ENCODE data around the gene DAPK1.

The DAPK1 gene

DNA sequence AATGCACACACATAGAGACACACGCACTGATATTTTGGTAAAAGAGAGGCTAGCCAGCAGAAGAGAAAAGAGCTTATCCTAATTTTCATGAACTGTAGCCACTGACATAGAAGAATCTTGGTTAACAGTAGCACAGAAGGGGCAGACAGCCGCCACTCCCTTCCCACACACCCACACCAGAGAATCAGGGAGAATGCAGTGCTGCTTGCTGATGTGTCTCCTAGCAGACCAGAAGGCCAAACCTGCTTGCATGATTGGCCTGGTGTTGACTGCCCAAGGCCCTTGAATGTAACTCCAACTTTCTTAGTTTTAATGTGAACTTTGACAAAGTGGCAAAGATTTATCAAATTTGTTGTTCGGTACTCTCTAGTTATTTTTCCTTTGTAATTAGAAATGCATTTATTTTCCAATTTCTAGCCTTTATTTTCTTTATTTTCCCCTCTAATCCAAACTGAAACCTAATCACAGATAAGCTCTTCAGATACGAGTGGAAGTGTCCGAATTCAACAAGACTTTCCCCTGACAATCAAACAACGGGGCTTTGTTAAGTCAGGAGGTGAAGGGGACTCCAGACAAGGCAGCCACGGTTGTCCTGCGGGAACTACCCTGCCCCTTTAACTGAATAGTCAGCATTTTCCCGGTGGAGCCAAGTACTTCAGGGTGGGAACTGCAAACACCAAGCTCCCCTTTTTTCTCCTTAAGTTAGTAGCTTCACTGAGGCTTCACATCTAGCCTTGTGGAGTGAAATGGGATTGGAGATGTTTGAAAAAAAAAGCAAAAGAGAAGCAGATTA is 146.3 kb downstream of the DAPK1 start:
- DNase-seq (ENCODE audit: low read depth), result no peak

DNA sequence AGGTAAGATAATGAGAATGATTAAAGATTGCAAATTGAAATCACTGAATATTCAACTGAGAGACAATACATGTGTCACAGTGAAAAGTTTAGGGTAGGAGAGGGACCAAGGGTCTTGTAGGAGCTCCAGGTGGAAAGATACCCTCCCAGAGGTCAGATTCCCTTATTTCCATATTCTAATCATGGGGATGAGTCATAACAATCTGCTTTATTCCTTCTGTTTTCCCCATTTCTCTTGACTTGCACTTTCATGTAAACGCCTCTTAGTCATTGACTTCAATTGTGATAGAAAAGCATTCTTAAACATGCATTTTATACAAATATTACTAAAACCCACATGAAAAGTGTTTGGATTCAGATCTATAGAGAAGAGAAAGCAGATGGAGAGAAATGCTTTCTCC is 147.0 kb downstream of the DAPK1 start:
- DNase-seq (ENCODE audit: low read depth), result no peak

DNA sequence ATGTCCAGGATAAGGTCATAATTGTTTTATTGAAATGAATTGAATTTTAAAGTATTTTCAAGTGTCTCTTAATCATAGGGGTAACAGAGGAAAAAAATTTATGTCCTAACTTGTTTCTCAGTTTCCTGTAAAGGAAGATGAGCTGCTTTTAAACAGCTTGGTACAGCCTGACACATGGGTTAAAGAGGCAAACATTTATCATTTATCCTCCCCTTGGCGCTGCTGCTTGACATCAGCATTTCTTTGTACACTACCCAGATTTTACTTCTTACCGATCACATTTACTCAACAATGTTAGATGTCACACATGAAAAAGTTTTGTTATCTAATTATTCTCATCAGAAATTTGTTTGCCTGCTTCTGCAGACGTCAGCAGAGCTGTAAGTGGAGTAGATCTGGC is 148.9 kb downstream of the DAPK1 start:
- DNase-seq (ENCODE audit: low read depth), result no peak

DNA sequence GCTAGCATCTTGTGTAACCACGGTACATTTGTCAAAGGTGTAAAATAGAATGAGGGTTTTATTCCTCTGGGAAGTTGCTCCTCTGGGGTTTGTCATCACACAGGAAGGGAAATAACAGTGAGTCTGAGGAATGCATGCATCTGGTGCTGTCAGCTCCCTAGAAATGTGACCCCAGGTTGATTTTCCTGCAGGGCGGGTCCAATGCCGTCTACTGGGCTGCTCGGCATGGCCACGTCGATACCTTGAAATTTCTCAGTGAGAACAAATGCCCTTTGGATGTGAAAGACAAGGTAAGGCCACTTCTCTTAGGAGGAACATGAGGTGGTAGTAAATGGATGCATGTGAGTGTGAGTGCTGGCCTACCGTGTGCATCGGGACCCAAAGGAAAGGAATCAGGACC is 149.4 kb downstream of the DAPK1 start:
- DNase-seq (ENCODE audit: low read depth), result no peak

DNA sequence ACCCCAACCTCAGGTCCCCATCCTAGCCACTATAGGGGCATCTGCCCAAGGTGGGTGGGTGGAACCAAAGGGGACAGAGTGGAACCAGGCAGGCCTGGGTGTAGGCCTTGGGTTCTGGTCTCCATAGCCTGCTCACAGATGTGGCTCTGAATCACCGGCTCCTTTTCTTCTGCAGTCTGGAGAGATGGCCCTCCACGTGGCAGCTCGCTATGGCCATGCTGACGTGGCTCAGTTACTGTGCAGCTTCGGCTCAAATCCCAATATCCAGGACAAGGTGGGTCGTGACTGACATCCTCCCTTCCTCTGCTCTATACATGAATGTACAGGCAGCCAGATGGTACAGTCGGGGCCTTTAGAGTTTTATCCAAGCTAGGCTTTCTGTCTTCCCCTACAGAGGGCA is 150.9 kb downstream of the DAPK1 start:
- DNase-seq (ENCODE audit: low read depth), result no peak

DNA sequence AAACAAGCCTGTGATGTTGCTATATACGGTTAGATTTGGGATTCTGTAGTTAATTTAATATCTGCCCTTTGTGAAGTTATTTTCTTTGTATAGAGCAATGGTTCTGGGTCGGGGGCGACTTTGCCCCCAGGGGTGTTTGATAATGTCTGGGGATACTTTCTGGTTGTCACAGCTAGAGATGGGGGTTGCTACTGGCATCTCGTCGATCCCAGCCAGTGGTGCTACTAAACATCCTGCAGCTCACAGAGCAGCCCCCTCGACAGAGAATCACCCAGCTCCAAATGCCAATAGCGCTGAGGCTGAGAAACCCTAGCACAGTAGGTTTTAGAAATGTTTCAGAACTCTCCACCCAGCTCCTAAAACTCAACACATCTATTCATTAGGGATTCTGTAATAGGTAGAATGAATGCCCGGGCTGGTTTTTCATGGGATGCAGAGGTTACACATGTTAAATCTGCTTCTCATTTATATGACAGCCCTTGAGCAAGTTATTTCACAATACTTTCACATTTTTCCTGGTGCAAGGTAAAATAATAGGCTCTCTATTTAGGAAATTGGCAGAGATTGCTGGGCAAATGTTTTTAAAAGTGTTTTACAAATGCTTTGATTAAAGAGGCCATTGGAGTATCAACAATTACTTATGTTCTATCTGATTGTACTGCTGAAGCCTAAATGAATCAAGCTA is 153.1 kb downstream of the DAPK1 start:
- no peak for DNase-seq (ENCODE audit: low read depth)

DNA sequence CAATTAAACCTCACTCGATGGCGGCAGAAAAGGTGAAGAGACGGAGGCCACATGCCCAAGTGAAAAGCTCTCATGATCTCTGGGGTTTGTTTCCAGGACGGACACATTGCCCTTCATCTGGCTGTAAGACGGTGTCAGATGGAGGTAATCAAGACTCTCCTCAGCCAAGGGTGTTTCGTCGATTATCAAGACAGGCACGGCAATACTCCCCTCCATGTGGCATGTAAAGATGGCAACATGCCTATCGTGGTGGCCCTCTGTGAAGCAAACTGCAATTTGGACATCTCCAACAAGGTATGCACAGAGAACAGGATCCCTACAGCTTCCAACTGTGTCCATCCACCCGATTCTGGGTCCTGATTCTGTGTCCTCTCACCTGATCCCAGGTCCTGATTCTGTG is 153.8 kb downstream of the DAPK1 start:
- no peak for DNase-seq (ENCODE audit: low read depth)

DNA sequence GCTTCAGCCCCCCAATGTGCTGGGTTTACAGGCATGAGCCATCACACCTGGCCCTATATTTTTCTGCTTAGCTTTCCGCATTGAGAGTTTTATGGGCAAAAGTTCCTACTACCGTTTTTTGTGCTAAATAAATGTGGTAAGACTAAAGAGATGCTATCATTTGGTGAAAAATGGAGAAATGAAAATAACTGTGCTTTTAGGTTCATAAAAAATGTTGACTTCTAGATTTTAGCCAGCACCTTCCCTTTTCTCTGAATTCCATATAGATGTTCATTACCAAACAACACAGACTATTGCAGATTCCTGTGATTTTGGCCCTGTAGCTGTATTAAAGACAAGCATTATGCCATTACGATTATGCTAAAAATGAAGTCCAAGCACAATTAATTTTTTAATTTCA is 156.3 kb downstream of the DAPK1 start:
- DNase-seq (ENCODE audit: low read depth), result no peak

DNA sequence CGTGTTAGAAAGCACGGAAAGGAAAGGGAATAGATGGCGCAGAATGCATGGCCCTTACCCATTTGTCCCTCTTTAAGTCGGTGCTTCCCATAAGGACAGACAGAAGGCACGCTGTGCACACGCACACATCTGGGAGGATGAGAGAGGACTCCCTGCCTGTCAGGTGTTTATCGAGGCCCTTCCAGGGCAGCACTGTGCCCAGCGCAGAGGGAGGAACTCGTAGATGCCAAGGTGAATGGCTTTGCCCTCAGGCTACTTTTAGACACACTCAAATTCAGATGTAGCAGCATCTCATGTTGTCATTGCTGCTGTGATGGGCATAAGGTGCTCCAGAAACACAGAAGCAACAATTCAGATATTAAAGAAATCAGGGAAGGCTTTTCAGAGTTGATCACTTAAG is 158.1 kb downstream of the DAPK1 start:
- DNase-seq (ENCODE audit: low read depth), result no peak

DNA sequence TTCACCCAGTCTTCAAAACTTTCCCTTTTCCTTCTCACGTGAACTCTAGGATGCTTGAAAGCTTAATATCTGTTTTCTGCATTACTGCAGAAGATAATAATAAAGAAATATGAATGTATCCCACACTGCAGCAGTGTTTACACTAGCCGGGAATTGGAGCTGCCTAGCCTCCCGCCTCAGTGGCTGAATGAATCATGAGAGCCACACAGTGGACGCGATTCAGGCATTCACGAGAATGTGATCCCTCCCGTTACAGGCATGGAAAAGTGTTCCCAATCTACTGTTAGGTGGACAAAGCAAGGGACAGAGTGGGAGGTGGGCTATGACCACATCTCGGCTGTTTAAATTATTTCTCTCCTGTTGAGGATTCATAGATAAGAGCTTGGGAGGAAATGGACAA is 158.8 kb downstream of the DAPK1 start:
- DNase-seq (ENCODE audit: low read depth), result peak; percentile 37

DNA sequence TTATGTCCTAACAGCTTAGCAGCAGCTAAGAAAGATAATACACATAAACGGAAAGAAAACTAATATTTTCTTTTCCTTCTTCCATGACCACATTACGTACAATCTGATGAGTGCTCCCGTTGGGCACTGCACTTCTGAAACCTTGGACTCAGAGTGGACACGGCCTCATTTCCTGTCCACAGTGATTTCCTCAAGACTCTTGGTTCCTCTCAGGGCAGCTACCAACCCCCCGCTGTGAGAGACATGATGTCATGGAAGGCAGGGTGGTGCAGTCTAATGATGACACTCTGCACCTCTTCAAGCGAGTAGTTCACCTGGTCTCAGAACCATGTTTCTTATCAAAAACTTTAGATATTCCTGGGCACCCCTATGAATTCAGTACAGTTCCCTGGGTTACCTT is 159.5 kb downstream of the DAPK1 start:
- DNase-seq (ENCODE audit: low read depth), result no peak

DNA sequence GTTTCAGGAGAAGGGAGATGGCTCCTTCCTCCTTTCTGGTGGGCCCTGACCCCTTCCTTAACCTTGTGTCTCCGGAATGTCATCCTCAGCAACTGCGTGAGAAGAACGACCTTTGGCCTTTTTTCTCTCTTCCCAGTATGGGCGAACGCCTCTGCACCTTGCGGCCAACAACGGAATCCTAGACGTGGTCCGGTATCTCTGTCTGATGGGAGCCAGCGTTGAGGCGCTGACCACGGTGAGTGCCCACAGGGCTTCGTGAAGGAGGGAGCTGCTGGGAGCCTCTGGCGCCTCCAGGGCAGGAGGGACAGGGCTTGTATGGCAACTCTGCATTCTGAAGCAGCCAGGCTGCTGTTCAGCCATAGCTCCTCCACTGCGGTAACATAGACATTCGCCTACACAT is 160.2 kb downstream of the DAPK1 start:
- DNase-seq (ENCODE audit: low read depth), result no peak

DNA sequence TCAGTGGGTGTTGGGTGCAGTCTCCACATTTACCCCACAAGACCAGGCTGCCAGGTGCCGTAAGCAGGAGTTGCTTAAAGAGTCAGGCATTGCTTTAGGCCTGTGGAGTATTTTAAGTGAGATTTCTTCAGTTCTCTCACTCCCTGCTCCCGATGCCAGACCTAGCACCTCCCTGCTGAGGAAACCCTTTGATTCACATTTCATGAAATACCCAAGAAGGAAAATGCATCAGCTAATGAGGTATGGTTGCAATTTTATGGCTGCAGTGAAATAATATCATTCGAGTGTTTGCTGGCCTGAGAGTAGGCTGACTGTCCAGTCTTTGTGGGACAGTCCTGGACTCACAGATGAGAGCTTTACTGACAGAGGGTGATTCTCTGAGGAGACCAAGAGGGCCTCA is 160.8 kb downstream of the DAPK1 start:
- DNase-seq (ENCODE audit: low read depth), result no peak

DNA sequence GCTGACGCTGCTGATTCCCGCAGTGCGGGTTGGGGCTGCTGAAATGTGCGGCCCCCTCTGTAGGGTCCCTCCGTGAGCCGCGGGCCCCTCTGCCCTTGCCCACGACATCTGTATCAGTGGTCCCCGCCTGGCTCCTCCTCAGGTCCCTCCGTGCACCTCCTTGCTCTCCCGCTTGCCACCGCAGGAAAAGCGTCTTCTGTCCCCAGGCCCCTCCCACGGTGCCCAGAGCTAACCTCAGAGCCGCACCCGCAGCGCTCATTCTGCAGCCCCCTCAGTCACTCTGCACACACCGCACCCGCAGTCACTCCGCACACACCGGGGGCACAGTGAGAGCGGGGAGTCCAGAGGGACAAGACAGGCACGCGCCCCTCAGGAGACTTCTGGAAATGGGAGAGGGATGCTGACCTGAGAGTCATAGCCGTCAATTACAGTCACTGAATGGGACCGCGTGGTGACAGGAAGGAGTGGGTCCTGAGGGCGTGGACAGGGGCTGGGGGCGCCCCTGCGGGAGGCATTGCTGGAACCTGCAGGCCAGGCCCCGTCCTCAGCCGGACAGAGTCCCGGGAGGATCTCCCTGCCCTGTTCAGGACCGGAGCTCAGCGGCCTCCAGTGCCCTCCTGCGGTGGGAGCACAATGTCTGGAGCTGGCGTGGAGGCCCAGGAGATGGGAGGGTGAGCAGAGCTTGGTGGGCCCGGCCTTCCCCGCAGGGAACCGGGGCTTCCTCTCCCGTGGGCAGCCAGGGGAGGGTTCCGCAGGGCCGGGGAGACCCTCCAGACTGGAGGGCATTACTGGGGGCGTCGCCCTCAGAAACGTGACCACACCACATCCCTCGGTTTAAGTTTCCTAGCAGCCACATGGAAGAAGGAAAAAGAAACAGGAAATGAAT is 162.1 kb downstream of the DAPK1 start:
- no peak for DNase-seq (ENCODE audit: low read depth)

DNA sequence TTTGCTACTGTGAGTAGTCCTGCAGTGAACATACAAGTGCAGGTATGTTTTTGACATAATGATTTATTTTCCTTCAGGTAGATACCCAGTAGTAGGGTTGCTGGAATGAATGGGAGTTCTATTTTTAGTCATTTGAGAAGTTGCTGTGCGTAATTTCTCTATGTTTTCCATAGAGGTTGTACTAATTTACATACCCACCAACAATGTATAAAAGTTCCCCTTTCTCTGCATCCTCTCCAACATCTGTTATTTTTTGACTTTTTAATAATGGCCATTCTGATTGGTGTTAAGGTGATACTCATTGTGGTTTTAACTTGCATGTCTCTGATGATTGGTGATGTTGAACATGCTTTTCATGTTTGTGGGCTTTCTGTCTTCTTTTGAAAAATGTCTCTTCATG is 163.6 kb downstream of the DAPK1 start:
- DNase-seq (ENCODE audit: low read depth), result no peak

DNA sequence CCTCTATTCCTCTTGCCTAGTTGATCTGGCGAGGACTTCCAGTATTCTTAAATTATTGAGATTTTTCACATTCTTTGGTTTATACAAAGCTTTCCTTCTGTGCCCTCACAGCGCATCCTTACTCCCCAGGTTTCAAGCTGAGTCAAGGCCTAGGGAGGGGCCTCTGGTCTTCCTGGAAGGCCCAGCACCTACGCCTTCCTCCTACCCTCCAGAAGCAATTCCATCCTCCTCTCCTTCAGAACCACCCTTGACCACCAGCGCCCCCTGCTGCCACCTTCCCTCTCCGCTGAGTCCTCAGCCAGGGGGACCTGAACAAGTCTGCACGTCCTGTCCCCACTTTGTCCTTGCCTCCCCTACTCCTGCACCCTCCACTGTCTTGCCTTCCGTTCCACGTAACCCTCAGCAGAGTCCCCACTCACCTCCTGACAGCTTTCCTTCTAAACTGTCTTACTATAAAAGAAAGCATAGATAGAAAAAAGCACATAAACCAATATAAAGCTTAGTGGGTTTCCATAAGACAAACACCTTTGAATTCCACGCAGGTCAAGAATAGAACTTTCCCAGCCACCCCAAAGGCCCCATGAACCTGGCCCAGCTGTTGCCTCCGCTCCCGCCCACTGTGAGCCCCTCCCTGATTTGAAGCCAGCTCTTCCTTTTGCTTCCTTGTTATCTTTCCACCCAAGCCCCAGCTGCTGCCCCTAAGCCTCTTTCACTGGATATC is 165.3 kb downstream of the DAPK1 start:
- no peak for DNase-seq (ENCODE audit: low read depth)

DNA sequence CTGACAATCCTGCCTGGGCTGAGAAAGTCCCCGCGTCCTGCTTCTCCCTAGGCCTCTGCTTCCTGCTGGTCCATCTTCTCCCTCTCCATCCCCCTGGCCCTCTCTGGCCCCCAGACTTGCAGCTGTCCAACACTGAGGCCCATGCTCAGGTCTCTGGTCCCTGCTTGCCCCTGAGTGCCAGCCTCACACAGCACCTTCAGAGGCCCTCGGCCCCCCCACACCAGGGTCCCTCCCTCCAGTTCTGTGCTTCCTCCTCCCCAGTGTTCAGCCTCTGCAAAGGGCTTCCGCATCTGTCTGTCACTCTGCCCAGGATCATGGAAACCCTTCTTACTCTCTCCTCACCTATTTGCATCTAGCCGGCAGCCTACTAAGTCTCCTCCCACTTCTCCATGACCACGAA is 165.9 kb downstream of the DAPK1 start:
- no peak for DNase-seq (ENCODE audit: low read depth)

DNA sequence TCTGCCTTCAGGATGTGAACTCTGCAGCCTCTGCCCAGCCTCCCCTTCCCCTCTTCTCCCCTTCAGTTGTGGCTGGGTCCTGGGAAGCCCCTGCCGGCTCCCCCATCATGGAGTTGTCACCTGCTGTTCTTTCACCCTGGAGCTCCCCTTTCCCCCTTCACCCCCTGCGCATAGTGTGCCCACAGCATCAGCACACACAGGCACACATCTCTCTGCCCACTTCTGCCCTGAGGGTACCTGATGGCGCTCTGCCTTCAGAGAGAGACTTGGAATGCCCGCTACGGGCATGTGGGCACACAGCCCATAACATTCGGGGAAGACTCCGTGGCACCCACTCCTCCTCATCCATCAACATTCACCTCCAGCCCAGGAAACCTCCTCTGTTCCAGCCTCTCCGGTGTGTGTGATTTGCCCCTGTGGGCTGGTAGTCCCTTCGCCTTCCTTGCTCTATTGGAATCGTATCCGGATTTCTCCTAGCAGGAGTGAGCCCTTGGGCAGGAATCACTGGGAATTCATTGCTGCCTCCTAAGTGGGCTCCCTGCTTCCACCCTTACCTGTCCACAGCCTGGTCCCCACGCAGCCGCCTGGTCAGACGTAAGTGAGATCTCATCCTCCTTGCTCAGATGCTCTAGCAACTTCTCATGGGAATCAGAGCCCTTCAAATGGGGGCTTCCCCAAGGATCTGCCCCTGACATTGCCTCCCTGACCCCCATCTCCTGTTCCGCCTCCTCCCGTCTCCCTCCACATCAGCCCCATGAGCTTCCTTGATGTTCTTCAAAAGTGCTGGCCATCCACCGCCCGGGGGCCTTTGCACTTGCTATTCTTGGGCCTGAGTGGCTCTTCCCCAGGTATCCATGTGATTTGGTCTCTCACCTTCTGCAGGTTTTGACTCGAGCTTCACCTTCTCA is 166.7 kb downstream of the DAPK1 start:
- DNase-seq (ENCODE audit: low read depth), result no peak

DNA sequence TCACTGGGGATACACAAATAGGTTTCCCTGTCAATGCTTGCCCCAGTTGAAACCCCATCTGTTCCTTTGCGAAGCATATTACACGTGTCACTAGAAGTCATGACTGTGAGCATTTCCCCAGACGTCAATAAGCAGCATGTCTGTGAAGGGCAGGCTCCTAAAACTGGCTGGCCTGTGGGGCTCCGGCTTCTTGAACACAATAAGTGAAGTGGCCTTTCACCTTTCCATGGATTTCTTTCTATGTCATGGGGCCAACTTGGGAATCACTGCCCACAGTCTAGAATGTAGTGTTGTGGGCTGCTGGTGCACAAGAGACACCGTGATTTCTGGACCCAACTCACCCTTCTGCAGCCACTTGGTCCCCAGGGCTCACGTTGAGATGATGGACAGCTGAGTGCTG is 167.8 kb downstream of the DAPK1 start:
- no peak for DNase-seq (ENCODE audit: low read depth)

DNA sequence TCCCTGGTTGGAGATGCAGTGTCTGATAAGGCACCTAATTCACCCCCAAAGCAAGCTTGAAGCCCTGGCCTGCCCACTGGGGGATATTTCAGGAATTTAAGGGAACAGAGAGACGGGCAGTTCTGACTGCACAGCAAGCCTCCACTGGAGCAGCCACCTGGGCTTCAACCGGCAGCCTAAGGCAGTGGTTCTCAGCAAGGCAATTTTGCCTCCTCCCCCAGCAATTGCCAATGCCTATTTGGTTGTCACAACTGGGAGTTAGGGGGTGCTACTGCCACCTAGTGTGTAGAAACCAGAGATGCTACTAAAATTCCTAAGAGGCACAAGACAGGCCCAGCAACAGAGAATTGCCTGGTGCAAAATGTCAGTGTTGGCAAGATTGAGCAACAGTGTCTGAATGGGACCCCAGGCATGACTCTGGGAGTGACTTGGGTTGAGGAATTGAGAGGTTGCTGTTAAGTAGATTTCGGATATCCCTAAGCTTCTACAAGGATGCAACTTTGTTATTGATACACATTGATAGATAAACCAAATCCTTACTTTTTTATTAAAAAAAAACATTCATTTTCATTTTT is 169.6 kb downstream of the DAPK1 start:
- DNase-seq (ENCODE audit: low read depth), result no peak

DNA sequence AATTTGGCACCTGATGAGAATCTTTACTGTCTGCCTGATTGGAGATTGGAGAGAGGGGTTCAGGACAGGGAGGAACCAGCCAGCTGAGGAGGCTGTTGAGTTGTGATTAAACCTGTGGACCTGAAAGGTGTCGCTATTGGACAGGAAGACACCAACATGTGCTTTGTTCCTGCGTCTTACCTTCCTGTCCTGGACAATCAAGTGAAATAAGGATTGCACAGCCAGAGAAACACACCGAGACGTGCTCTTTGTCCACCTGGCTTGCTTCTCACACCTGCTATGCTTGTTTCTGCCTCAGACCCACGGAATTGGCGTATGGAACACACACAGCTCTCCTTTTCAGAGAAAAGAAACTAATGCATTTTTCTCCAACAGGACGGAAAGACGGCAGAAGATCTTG is 170.6 kb downstream of the DAPK1 start:
- DNase-seq (ENCODE audit: low read depth), result no peak

Data from stromal cell of bone marrow (primary cell).